Neutrophil (primary cell): Measurements from ENCODE around the gene LMAN1L.

Source experiments
- H3K27ac ChIP-seq: fragments of 200-600 bp; sonication (generic); 2 replicates; pipeline ENCODE4 v1.5.1; 2016; ENCODE audit warnings: mild to moderate bottlenecking, moderate library complexity
- H3K27me3 ChIP-seq: fragments of 200-600 bp; sonication (generic); 2 replicates; pipeline ENCODE4 v1.6.0; 2016; ENCODE audit warnings: mild to moderate bottlenecking
- H3K36me3 ChIP-seq: fragments of 200-600 bp; sonication (generic); 2 replicates; pipeline ENCODE4 v1.5.1; 2017
- H3K4me1 ChIP-seq, 2 experiments: fragments of 200-600 bp in 1 of 2; sonication (generic) in 1 of 2; 1 replicate in 1 of 2; 2 replicates in 1 of 2; pipeline versions ENCODE4 v1.5.1 to v1.6.1; 2013 to 2016; ENCODE audit warnings: low read depth in 1 of 2, low read length in 1 of 2, mild to moderate bottlenecking in 1 of 2, moderate library complexity in 1 of 2; ENCODE audit not compliant: control insufficient read depth in 1 of 2, insufficient read depth in 1 of 2
- H3K4me3 ChIP-seq, 2 experiments: fragments of 200-600 bp in 1 of 2; sonication (generic) in 1 of 2; 1 replicate in 1 of 2; 2 replicates in 1 of 2; pipeline ENCODE4 v1.5.1; 2013 to 2016; ENCODE audit warnings: low read depth in 1 of 2, low read length in 1 of 2, mild to moderate bottlenecking in 1 of 2, moderate library complexity in 1 of 2
- H3K9me3 ChIP-seq: fragments of 200-600 bp; sonication (generic); 2 replicates; pipeline ENCODE4 v1.5.1; 2016
- CTCF ChIP-seq: fragments of 200-600 bp; sonication (generic); IDR thresholded peaks from 2 replicates; pipeline ENCODE4 v1.5.1; 2016; ENCODE audit warnings: antibody characterized with exemption

Gene LMAN1L

GRCh38 chr15:74864296-74864695, 51.7 kb downstream of the LMAN1L start:
- H3K9me3 ChIP-seq: no peaks in the 10 kb centered on the region
- H3K4me1 ChIP-seq: peaks cover 31 to 33% of the 10 kb centered on the region in 2 experiments
- H3K36me3 ChIP-seq: peaks cover 12% of the 10 kb centered on the region
- no peak for TF ChIP-seq CTCF
- H3K27me3 ChIP-seq: no peaks in the 10 kb centered on the region
- no peak overlapping the region for H3K4me3 ChIP-seq
- H3K27ac ChIP-seq: no peak overlapping the region

GRCh38 chr15:74865316-74865715, 52.7 kb downstream of the LMAN1L start:
- no peak for TF ChIP-seq CTCF
- H3K9me3 ChIP-seq: no peaks in the 10 kb centered on the region
- H3K4me3 ChIP-seq: no peak overlapping the region
- no peak overlapping the region for H3K27ac ChIP-seq
- H3K27me3 ChIP-seq: no peaks in the 10 kb centered on the region
- H3K4me1 ChIP-seq: peaks cover 41 to 44% of the 10 kb centered on the region in 2 experiments
- H3K36me3 ChIP-seq: peaks cover 12% of the 10 kb centered on the region

- no peaks in the 10 kb centered on the region for H3K27me3 ChIP-seq
- H3K36me3 ChIP-seq: peaks cover 11% of the 10 kb centered on the region
- H3K4me3 ChIP-seq: no peak overlapping the region
- H3K4me1 ChIP-seq: peaks cover 49 to 51% of the 10 kb centered on the region in 2 experiments
- no peaks in the 10 kb centered on the region for H3K9me3 ChIP-seq
- H3K27ac ChIP-seq: peak overlapping the region; percentile 33
- TF ChIP-seq CTCF: no peak
Measured at GRCh38 chr15:74866090-74866489, 53.5 kb downstream of the LMAN1L start.

GRCh38 chr15:74867466-74868038, 54.9 kb downstream of the LMAN1L start:
- peaks cover 62 to 66% of the 10 kb centered on the region in 2 experiments for H3K4me1 ChIP-seq
- peaks cover 6% of the 10 kb centered on the region for H3K36me3 ChIP-seq
- H3K9me3 ChIP-seq: no peaks in the 10 kb centered on the region
- no peaks in the 10 kb centered on the region for H3K27me3 ChIP-seq
- TF ChIP-seq CTCF: no peak
- no peak overlapping the region for H3K4me3 ChIP-seq
- peak overlapping the region; percentile 90 for H3K27ac ChIP-seq

- Histone ChIP-seq H3K27me3 (no peaks in the 10 kb centered on the region), H3K27ac (peak overlapping the region; percentile 90), H3K36me3 (peaks cover 6% of the 10 kb centered on the region), H3K4me3 (peak overlapping the region; percentile 9 to 13), H3K9me3 (no peaks in the 10 kb centered on the region), H3K4me1 (peaks cover 64 to 68% of the 10 kb centered on the region in 2 experiments)
- no peak for TF ChIP-seq CTCF
Measured at GRCh38 chr15:74868059-74868458, 55.4 kb downstream of the LMAN1L start.
